Hematopoietic multipotent progenitor cell treated with erythropoietin and hydrocortisone succinate and interleukin-3 and kit ligand, for 6 days (in vitro differentiated cells): ENCODE data around the gene IFNA10.
"Not testable (repeated sequence)": the region's sequence is repeated elsewhere in the genome, so short reads cannot be mapped to it uniquely, and the experiment has no call there.

ENCODE experiments used
- DNase-seq: peaks from one replicate; pipeline ENCODE4 v3.0.0-alpha.2; 2015

IFNA10 gene

GRCh38 chr9:21207043-21207442 lies at the start of gene IFNA10:
TSS of gene IFNA10 (minus strand) at chr9:21207143. CDS start at chr9:21207097, 46 bp downstream.
- not testable (repeated sequence) for DNase-seq

GRCh38 chr9:21255538-21256212 lies 48.7 kb upstream of the IFNA10 start:
- DNase-seq = no peak

- DNase-seq = peak; percentile 69
These were observed 46.0 kb upstream of the IFNA10 start for GRCh38 chr9:21252721-21253547.

GRCh38 chr9:21251638-21252037 lies 44.7 kb upstream of the IFNA10 start:
- DNase-seq = no peak

- no peak for DNase-seq
These were observed 44.2 kb upstream of the IFNA10 start for GRCh38 chr9:21251190-21251589.

GRCh38 chr9:21244836-21245235 lies 37.9 kb upstream of the IFNA10 start:
- peak; percentile 40 for DNase-seq

GRCh38 chr9:21239911-21240310 lies 33.0 kb upstream of the IFNA10 start, which contains the start of gene IFNA14:
TSS of gene IFNA14 (minus strand) at chr9:21240005. CDS start at chr9:21239935, 70 bp downstream.
- no peak for DNase-seq

GRCh38 chr9:21236360-21236714 lies 29.4 kb upstream of the IFNA10 start:
- not testable (repeated sequence) for DNase-seq

GRCh38 chr9:21235468-21236359 lies 28.8 kb upstream of the IFNA10 start:
- peak; percentile 85 for DNase-seq

- DNase-seq = no peak
These were observed 27.3 kb upstream of the IFNA10 start for GRCh38 chr9:21234153-21234687.

- no peak for DNase-seq
These were observed 26.3 kb upstream of the IFNA10 start for GRCh38 chr9:21233258-21233657.

GRCh38 chr9:21228122-21228521 lies 21.2 kb upstream of the IFNA10 start, which contains the start of gene IFNA17:
TSS of gene IFNA17 (minus strand) at chr9:21228222. CDS start at chr9:21228173, 49 bp downstream.
- no peak for DNase-seq

- DNase-seq = not testable (repeated sequence)
These were observed 10.3 kb upstream of the IFNA10 start, which contains the start of gene IFNA16 for GRCh38 chr9:21217211-21217610. TSS of gene IFNA16 (minus strand) at chr9:21217311. CDS start at chr9:21217305, 6 bp downstream.

GRCh38 chr9:21213411-21214326 lies 6.7 kb upstream of the IFNA10 start:
- peak; percentile 62 for DNase-seq

GRCh38 chr9:21212160-21212559 lies 5.2 kb upstream of the IFNA10 start:
- not testable (repeated sequence) for DNase-seq

GRCh38 chr9:21210782-21211181 lies 3.8 kb upstream of the IFNA10 start:
- DNase-seq = not testable (repeated sequence)

- DNase-seq = no peak
These were observed 3.4 kb upstream of the IFNA10 start for GRCh38 chr9:21210311-21210710.

GRCh38 chr9:21205204-21205603 lies 1.7 kb downstream of the IFNA10 start:
- DNase-seq = peak; percentile 5

- DNase-seq = not testable (repeated sequence)
These were observed 4.8 kb downstream of the IFNA10 start, which contains the start of gene IFNA7 for GRCh38 chr9:21202105-21202504. TSS of gene IFNA7 (minus strand) at chr9:21202205. CDS start at chr9:21202165, 40 bp downstream.

- peak; percentile 71 for DNase-seq
These were observed 11.8 kb downstream of the IFNA10 start for GRCh38 chr9:21194867-21195776.
